H1 (cell line): ENCODE measurements around the gene EBNA1BP2. TPM values are rescaled to one million over a fixed set of nuclear protein-coding genes. Genes with fewer than 3 reads are reported as not detected.

ENCODE experiments used
- JUND ChIP-seq: IDR thresholded peaks from 2 replicates; pipeline ENCODE4 v1.6.1; 2011; ENCODE audit warnings: mild to moderate bottlenecking, improper control_type of control experiment, low read length
- NRF1 ChIP-seq: IDR thresholded peaks from 2 replicates; pipeline ENCODE4 v1.6.1; 2011; ENCODE audit warnings: mild to moderate bottlenecking, low read depth, low read length, improper control_type of control experiment
- POLR2A ChIP-seq, 2 experiments: IDR thresholded peaks; 1 replicate in 1 of 2; 2 replicates in 1 of 2; pipeline ENCODE4 v1.6.1; 2011; ENCODE audit warnings: low read depth in 2 of 2, low read length in 2 of 2, mild to moderate bottlenecking in 2 of 2; ENCODE audit errors: control extremely low read depth in 1 of 2
- POLR2AphosphoS5 ChIP-seq: IDR thresholded peaks from 2 replicates; pipeline ENCODE4 v1.6.1; 2011; ENCODE audit warnings: low read depth, low read length
- SIX5 ChIP-seq: IDR thresholded peaks from 2 replicates; pipeline ENCODE4 v1.6.1; 2011; ENCODE audit warnings: mild to moderate bottlenecking, low read depth, low read length
- polyA plus RNA-seq, 7 experiments: library from polyadenylated mRNA; depleted of rRNA in 3 of 7; stranded (reverse) in 5 of 7; unstranded in 2 of 7; fragments of >200 nt in 5 of 7; fragments of 200-250 nt in 2 of 7; gene quantifications; 1 replicate in 5 of 7; 2 replicates in 1 of 7; 4 replicates in 1 of 7; pipeline versions ENCODE4 v1.2.1 to v1.2.3, GENCODE V29; 2011 to 2013; ENCODE audit warnings: missing spikeins in 2 of 7, mixed read lengths in 2 of 7
- total RNA-seq: library from RNA; stranded (reverse); fragmentation: NEBNext Ultra II Directional; extraction: Animal tissue kit (Norgen Biotek cat#: 25700); gene quantifications from 2 replicates; pipeline ENCODE4 v1.2.1, GENCODE V29; 2021

Gene EBNA1BP2
- total and polyA plus RNA-seq, 2 of the 8 experiments (the other 6 are each of a cell fraction or from before 2014, with no cell fraction given): 31.0 to 104 TPM

GRCh38 chr1:43123031-43123430 lies 49.1 kb downstream of the EBNA1BP2 start (continued):
- TF ChIP-seq POLR2A (IDR thresholded peaks at IDR 0.05; ENCODE audit: control extremely low read depth in 1 of 2, low read depth in 2 of 2, low read length in 2 of 2) (no peak), NRF1 (no peak), POLR2AphosphoS5 (no peak), JUND (no peak), SIX5 (no peak)
